GM13977 (cell line): ENCODE measurements around the gene PALMD.

Experiments
- DNase-seq: peaks from one replicate; pipeline ENCODE4 v3.0.0; 2012; ENCODE audit warnings: low spot score
- in situ Hi-C: fragments of 300-500 bp; cut with MboI; formaldehyde crosslinking; loops from one replicate; pipeline ENCODE4 v1.12.0; 2022; ENCODE audit warnings: low sequenced_read_pairs, low pct_unique_long_range_greater_than_20kb, mixed read lengths, inconsistent platforms; ENCODE audit not compliant: unreplicated experiment
- TF ChIP-seq, protein P1 (sequence below): IDR thresholded peaks from 2 replicates; pipeline ENCODE4 v1.5.1; 2012; ENCODE audit warnings: mild to moderate bottlenecking, control low read depth; ENCODE audit not compliant: insufficient read depth; ENCODE audit errors: extremely low read depth, missing control alignments

PALMD gene

GRCh38 chr1:99601709-99602403 is 44.1 kb upstream of the PALMD start:
- in situ Hi-C loops = no loop called here
- no peak for DNase-seq
- TF ChIP-seq, protein P1, sequence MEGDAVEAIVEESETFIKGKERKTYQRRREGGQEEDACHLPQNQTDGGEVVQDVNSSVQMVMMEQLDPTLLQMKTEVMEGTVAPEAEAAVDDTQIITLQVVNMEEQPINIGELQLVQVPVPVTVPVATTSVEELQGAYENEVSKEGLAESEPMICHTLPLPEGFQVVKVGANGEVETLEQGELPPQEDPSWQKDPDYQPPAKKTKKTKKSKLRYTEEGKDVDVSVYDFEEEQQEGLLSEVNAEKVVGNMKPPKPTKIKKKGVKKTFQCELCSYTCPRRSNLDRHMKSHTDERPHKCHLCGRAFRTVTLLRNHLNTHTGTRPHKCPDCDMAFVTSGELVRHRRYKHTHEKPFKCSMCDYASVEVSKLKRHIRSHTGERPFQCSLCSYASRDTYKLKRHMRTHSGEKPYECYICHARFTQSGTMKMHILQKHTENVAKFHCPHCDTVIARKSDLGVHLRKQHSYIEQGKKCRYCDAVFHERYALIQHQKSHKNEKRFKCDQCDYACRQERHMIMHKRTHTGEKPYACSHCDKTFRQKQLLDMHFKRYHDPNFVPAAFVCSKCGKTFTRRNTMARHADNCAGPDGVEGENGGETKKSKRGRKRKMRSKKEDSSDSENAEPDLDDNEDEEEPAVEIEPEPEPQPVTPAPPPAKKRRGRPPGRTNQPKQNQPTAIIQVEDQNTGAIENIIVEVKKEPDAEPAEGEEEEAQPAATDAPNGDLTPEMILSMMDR = no peak

DNA sequence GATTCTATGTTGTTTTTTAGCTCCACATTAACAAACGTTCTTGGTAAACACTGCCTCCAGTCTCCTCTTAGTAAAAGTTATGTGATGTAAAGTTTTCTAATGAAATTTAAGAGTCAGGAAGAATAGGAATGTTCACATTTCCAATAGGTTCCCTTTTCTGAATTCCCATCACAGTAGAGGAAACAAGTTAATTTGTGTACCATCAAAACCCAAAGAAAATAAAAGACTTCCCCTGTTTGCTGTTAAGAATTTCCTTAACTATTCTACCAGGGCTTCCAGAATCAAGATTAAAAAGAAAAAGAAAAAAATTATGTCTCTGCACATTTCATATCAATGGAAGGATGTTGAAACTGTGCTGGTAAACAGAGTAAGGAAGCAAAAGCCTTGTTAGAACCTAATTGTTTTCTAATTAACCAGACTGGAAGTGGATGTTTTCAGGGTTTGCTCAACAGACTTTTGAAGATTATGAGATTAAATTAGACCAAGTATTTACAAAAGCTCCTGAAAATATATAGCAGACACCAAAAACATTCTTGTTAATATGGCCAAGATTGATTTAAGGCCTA is 43.4 kb upstream of the PALMD start:
- no peak for DNase-seq
- TF ChIP-seq, protein P1 = no peak
- in situ Hi-C loops = no loop called here

DNA sequence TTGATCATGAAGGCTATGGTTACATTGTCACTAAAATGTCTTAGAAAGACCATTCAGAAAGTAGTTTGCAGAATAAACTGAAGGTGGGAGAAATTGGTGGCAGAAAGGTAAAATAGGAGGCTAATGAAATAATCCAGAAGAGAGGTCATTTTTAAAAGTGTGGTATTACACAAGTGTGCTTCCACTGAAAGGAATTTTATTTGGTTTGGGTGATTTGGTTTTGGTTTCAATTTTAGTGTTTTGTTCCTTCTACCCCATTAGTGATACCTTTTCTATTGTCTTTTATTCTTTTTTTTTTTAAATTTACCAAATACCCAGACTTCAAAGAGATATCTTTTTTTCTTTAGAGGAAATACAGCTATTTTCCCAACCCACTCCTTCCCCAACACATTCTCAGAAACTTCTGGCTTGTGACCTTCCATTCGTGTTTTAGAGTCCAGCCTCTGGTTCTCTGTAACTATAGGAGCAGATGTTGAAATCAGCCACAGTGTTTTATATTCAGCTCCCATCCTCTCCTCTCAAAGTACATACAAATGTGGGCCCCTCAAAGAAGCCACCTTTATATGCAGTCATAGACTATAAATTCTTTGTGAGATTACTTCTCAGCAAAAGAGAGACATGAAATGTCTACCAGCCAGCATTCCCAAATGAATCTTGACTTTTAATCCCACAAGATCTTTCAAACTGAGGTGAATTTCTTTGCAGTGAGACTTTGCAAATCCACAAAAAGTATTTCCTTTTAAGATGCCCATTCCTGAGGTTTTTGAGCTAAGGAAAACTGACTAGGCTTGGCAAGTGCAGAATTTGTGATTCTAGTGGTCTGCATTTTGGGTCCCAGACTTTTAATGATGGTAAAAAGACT is 42.0 kb upstream of the PALMD start:
- TF ChIP-seq, protein P1 = no peak
- no peak for DNase-seq
- in situ Hi-C loops = no loop called here

- in situ Hi-C loops = no loop called here
- TF ChIP-seq, protein P1 = no peak
- DNase-seq = no peak
Measured at GRCh38 chr1:99606306-99606705, 39.6 kb upstream of the PALMD start.

GRCh38 chr1:99607590-99607989 is 38.3 kb upstream of the PALMD start:
- DNase-seq = no peak
- in situ Hi-C loops = no loop called here
- TF ChIP-seq, protein P1 = no peak

DNA sequence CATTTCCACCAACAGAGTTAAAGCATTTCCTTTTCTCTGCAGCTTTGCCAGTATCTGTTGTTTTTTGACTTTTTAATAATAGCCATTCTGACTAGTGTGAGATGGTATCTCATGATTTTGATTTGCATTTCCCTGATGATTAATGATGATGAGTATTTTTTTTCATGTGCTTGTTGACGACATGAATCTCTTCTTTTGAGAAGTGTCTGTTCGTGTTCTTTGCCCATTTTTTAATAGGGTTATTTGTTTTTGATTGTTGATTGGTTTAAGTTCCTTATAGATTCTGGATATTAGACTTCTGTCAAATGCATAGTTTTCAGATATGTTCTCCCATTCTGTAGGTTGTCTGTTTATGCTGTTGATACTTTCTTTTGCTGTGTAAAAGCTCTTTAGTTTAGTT is 37.9 kb upstream of the PALMD start:
- TF ChIP-seq, protein P1 = no peak
- in situ Hi-C loops = no loop called here
- DNase-seq = no peak
